Measurements from ENCODE around the gene OXNAD1.

Gene OXNAD1

DNA sequence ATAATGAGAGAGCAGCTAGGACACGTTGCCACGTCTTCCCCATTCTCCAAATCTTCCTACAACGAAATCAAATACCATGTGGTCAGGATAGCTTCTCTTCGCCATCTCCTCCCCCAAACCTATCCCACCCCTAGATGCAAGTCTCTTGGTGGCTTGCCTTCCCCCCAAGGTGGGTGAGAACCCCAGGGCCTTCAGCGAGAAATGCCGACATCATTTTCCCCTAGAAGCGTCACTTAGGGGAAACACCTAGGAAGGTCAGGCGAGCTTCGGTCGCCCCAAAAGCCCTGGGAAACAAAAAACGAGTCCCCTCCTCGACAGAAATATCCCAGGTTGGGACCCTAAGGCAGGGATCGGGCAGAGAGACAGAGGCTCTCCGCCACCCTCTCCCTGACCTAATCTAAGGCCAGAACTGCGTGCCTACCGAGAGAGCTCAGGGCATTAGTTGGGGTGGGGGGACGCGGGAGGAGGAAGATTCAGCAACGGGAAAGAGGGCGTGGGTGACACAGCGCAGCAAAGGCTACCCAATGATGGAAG lies 771 bp upstream of the OXNAD1 start:
- TF ChIP-seq, protein P1, sequence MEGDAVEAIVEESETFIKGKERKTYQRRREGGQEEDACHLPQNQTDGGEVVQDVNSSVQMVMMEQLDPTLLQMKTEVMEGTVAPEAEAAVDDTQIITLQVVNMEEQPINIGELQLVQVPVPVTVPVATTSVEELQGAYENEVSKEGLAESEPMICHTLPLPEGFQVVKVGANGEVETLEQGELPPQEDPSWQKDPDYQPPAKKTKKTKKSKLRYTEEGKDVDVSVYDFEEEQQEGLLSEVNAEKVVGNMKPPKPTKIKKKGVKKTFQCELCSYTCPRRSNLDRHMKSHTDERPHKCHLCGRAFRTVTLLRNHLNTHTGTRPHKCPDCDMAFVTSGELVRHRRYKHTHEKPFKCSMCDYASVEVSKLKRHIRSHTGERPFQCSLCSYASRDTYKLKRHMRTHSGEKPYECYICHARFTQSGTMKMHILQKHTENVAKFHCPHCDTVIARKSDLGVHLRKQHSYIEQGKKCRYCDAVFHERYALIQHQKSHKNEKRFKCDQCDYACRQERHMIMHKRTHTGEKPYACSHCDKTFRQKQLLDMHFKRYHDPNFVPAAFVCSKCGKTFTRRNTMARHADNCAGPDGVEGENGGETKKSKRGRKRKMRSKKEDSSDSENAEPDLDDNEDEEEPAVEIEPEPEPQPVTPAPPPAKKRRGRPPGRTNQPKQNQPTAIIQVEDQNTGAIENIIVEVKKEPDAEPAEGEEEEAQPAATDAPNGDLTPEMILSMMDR (IDR thresholded peaks at IDR 0.05; ENCODE audit: low read length): no peak
- H3K4me1 ChIP-seq (ENCODE audit: low read length): peaks cover 8% of the 10 kb centered on the region; the same call in 1 of the 2 replicates
- H3K9ac ChIP-seq (ENCODE audit: low read length): peak overlapping the region; percentile 82
- H3K36me3 ChIP-seq (replicated peaks; ENCODE audit: insufficient read depth, low read length): peaks cover 6% of the 10 kb centered on the region; the same call in 1 of the 2 replicates
- no peaks in the 10 kb centered on the region for H4K20me1 ChIP-seq (ENCODE audit: insufficient read depth, low read length)
- no peaks in the 10 kb centered on the region for H3K9me3 ChIP-seq (replicated peaks; ENCODE audit: insufficient read depth, low read length)
- H3K9me2 ChIP-seq (replicated peaks; ENCODE audit: insufficient read depth, low read length): no peaks in the 10 kb centered on the region
- peaks cover 75% of the 10 kb centered on the region for H3K79me2 ChIP-seq (ENCODE audit: low read length)
- H3K4me3 ChIP-seq (ENCODE audit: low read length): peak overlapping the region; percentile 97
- peak overlapping the region; percentile 94 for H3K27ac ChIP-seq (ENCODE audit: low read length)
- no peak for DNase-seq
- no peaks in the 10 kb centered on the region for H3K27me3 ChIP-seq (replicated peaks; ENCODE audit: insufficient read depth, low read length)
- peak overlapping the region; percentile 92 for H3K4me2 ChIP-seq (ENCODE audit: low read depth, low read length)
- peaks cover 27% of the 10 kb centered on the region for H3F3A ChIP-seq (ENCODE audit: insufficient read depth, low read length)
- H2AFZ ChIP-seq (ENCODE audit: low read length): peak overlapping the region; percentile 72

DNA sequence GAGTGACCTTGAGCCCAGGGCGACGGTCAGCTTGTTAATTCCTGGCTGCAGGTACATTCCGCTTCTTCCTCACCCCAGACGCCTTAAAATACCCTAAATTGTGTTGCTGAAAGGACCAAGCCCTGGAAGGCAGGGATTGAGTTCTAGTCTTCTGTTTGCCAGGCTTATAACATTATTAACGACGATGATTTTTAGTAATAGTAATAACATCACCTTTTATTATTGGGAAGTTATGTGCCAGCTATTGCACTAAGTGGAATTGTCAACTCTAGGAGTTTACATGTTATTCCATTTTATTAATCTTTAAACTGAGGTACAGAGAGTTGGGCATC lies 409 bp downstream of the OXNAD1 start:
- peak overlapping the region; percentile 98 for H3K9ac ChIP-seq (ENCODE audit: low read length)
- H3K27me3 ChIP-seq (replicated peaks; ENCODE audit: insufficient read depth, low read length): no peaks in the 10 kb centered on the region
- H3K36me3 ChIP-seq (replicated peaks; ENCODE audit: insufficient read depth, low read length): 0 out of 2 replicates have a peak, but pooled peaks cover 3% of the 10 kb centered on the region
- H3K4me1 ChIP-seq (ENCODE audit: low read length): peaks cover 8% of the 10 kb centered on the region; the same call in 1 of the 2 replicates
- H3K27ac ChIP-seq (ENCODE audit: low read length): peak overlapping the region; percentile 94
- H3K9me2 ChIP-seq (replicated peaks; ENCODE audit: insufficient read depth, low read length): no peaks in the 10 kb centered on the region
- no peaks in the 10 kb centered on the region for H4K20me1 ChIP-seq (ENCODE audit: insufficient read depth, low read length)
- TF ChIP-seq, protein P1 (IDR thresholded peaks at IDR 0.05; ENCODE audit: low read length): no peak
- no peak for TF ChIP-seq EZH2phosphoT487 (IDR thresholded peaks at IDR 0.05; ENCODE audit: low read length)
- no peak for TF ChIP-seq EZH2 (optimal IDR thresholded peaks at IDR 0.05; ENCODE audit: low read depth, low read length)
- H3K9me3 ChIP-seq (replicated peaks; ENCODE audit: insufficient read depth, low read length): no peaks in the 10 kb centered on the region
- peak overlapping the region; percentile 97 for H3K4me3 ChIP-seq (ENCODE audit: low read length)
- H3K4me2 ChIP-seq (ENCODE audit: low read depth, low read length): peak overlapping the region; percentile 91
- H3K79me2 ChIP-seq (ENCODE audit: low read length): peaks cover 86% of the 10 kb centered on the region
- DNase-seq: no peak
- peaks cover 27% of the 10 kb centered on the region for H3F3A ChIP-seq (ENCODE audit: insufficient read depth, low read length)
- H2AFZ ChIP-seq (ENCODE audit: low read length): peak overlapping the region; percentile 71

DNA sequence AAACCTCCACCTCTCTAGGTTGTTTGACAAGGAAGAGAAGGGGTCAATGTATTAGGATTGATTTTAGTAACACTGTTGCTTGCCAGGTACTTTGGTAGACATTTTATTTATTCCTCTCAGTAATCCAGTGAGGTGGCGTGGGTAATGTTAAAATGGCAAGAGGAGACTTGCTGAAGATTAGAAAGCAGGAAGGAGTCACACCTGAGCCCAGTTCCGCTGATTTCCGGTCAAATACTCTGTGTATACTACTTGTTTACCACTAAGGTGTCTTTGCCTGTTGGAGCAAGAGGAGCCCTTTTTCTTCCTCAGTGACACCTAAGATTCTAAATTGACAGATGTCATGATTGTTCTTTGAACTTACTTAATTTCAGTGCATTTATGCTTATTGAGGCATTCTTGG lies 1.7 kb downstream of the OXNAD1 start:
- Histone ChIP-seq H4K20me1 (ENCODE audit: insufficient read depth, low read length) (no peaks in the 10 kb centered on the region), H3K27me3 (replicated peaks; ENCODE audit: insufficient read depth, low read length) (no peaks in the 10 kb centered on the region), H3K4me1 (ENCODE audit: low read length) (peaks cover 8% of the 10 kb centered on the region; the same call in 1 of the 2 replicates), H3K36me3 (replicated peaks; ENCODE audit: insufficient read depth, low read length) (0 out of 2 replicates have a peak, but pooled peaks cover 6% of the 10 kb centered on the region), H3K4me2 (ENCODE audit: low read depth, low read length) (peak overlapping the region; percentile 91), H3K9me2 (replicated peaks; ENCODE audit: insufficient read depth, low read length) (no peaks in the 10 kb centered on the region), H3K79me2 (ENCODE audit: low read length) (peaks cover 88% of the 10 kb centered on the region), H3K9me3 (replicated peaks; ENCODE audit: insufficient read depth, low read length) (no peaks in the 10 kb centered on the region), H2AFZ (ENCODE audit: low read length) (no peak overlapping the region), H3F3A (ENCODE audit: insufficient read depth, low read length) (peaks cover 27% of the 10 kb centered on the region), H3K27ac (ENCODE audit: low read length) (peak overlapping the region; percentile 94; the same call in 1 of the 2 replicates), H3K9ac (ENCODE audit: low read length) (peak overlapping the region; percentile 98; the same call in 1 of the 2 replicates), H3K4me3 (ENCODE audit: low read length) (peak overlapping the region; percentile 97)
- TF ChIP-seq EZH2phosphoT487 (IDR thresholded peaks at IDR 0.05; ENCODE audit: low read length) (no peak), EZH2 (optimal IDR thresholded peaks at IDR 0.05; ENCODE audit: low read depth, low read length) (no peak)
- TF ChIP-seq, protein P1 (IDR thresholded peaks at IDR 0.05; ENCODE audit: low read length): no peak
- DNase-seq: peak; percentile 76

All from MM.1S (cell line).